HEK293 (cell line): ENCODE measurements around the gene MRPL46.

Experiments
- CTCF ChIP-seq: fragments of 450-650 bp; formaldehyde crosslinking; IDR thresholded peaks from 2 replicates; pipeline ENCODE4 v1.5.1; 2016; ENCODE audit warnings: missing biosample characterization, missing genetic modification characterization
- ZNF274 ChIP-seq, 2 experiments: fragments of 200-500 bp in 1 of 2; fragments of 450-650 bp in 1 of 2; sonication (Bioruptor generic) in 1 of 2; formaldehyde crosslinking in 1 of 2; IDR thresholded peaks; 2 replicates each; pipeline versions ENCODE4 v1.5.1 to v1.6.1; 2014 to 2016; ENCODE audit warnings: borderline replicate concordance in 1 of 2, inconsistent platforms in 1 of 2, low read length in 1 of 2, missing biosample characterization in 1 of 2, missing genetic modification characterization in 1 of 2
- ZNF423 ChIP-seq: fragments of 450-650 bp; formaldehyde crosslinking; IDR thresholded peaks from 2 replicates; pipeline ENCODE4 v1.5.1; 2016; ENCODE audit warnings: missing biosample characterization, missing genetic modification characterization
- TF ChIP-seq, protein P1 (sequence below): sonication (generic); formaldehyde crosslinking; IDR thresholded peaks from 2 replicates; pipeline ENCODE4 v1.8.1; 2022; ENCODE audit warnings: mild to moderate bottlenecking, moderate library complexity, missing genetic modification reagents

GRCh38 chr15:88509964-88510363 lies 42.8 kb upstream of the MRPL46 start:
- TF ChIP-seq CTCF (tag by site-specific recombination) (no peak), ZNF274 (IDR thresholded peaks at IDR 0.05; ENCODE audit: low read length) (no peak), ZNF274 (tag by site-specific recombination; IDR thresholded peaks at IDR 0.05; ENCODE audit: borderline replicate concordance) (no peak), ZNF423 (tag by site-specific recombination) (no peak)
- TF ChIP-seq, protein P1, sequence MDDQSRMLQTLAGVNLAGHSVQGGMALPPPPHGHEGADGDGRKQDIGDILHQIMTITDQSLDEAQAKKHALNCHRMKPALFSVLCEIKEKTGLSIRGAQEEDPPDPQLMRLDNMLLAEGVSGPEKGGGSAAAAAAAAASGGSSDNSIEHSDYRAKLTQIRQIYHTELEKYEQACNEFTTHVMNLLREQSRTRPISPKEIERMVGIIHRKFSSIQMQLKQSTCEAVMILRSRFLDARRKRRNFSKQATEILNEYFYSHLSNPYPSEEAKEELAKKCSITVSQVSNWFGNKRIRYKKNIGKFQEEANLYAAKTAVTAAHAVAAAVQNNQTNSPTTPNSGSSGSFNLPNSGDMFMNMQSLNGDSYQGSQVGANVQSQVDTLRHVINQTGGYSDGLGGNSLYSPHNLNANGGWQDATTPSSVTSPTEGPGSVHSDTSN (CRISPR knock-in tag): no peak
